DOHH2 (cell line): ENCODE data around the gene PRKAG1.

Experiments used
- H3F3A ChIP-seq: fragments of 200-600 bp; sonication (generic), shearing (Covaris generic); 2 replicates; pipeline ENCODE4 v1.6.0; 2016; ENCODE audit warnings: antibody characterized with exemption, mild to moderate bottlenecking; ENCODE audit not compliant: control insufficient read depth, insufficient read depth
- H3K27ac ChIP-seq: fragments of 200-600 bp; sonication (generic); 2 replicates; pipeline ENCODE4 v1.5.1; 2014; ENCODE audit warnings: low read depth, mild to moderate bottlenecking, low read length, moderate library complexity
- H3K27me3 ChIP-seq: fragments of 200-600 bp; sonication (generic); 2 replicates; pipeline ENCODE4 v1.6.1; 2014; ENCODE audit warnings: mild to moderate bottlenecking, low read length, mixed read lengths; ENCODE audit not compliant: control insufficient read depth
- H3K36me3 ChIP-seq: fragments of 200-600 bp; sonication (generic); 2 replicates; pipeline ENCODE4 v1.6.1; 2014; ENCODE audit warnings: mild to moderate bottlenecking, low read length, moderate library complexity, mixed read lengths; ENCODE audit not compliant: control insufficient read depth
- H3K4me1 ChIP-seq: fragments of 200-600 bp; sonication (generic); 2 replicates; pipeline ENCODE4 v1.6.1; 2014; ENCODE audit warnings: mild to moderate bottlenecking, low read length, mixed read lengths; ENCODE audit not compliant: control insufficient read depth
- H3K4me2 ChIP-seq: fragments of 200-600 bp; sonication (generic); 2 replicates; pipeline ENCODE4 v1.6.0; 2014; ENCODE audit warnings: mild to moderate bottlenecking, low read length, moderate library complexity
- H3K4me3 ChIP-seq: fragments of 200-600 bp; sonication (generic); 2 replicates; pipeline ENCODE4 v1.5.1; 2014; ENCODE audit warnings: mild to moderate bottlenecking, low read length, mixed read lengths
- H3K79me2 ChIP-seq: fragments of 200-600 bp; sonication (generic); 2 replicates; pipeline ENCODE4 v1.6.1; 2014; ENCODE audit warnings: mild to moderate bottlenecking, low read length, mixed read lengths; ENCODE audit not compliant: control insufficient read depth
- H3K9me2 ChIP-seq: fragments of 200-600 bp; sonication (generic); replicated peaks from 2 replicates; pipeline ENCODE4 v1.6.1; 2014; ENCODE audit warnings: mild to moderate bottlenecking, low read length, mixed read lengths; ENCODE audit not compliant: control insufficient read depth
- H3K9me3 ChIP-seq: fragments of 200-600 bp; sonication (generic); 2 replicates; pipeline ENCODE4 v1.6.1; 2014; ENCODE audit warnings: antibody characterized with exemption, low read length, mixed read lengths; ENCODE audit not compliant: control insufficient read depth, insufficient read depth
- H4K20me1 ChIP-seq: fragments of 200-600 bp; sonication (generic); 2 replicates; pipeline ENCODE4 v1.6.0; 2014; ENCODE audit warnings: low read depth, mild to moderate bottlenecking, antibody characterized with exemption, low read length, moderate library complexity; ENCODE audit not compliant: control insufficient read depth, insufficient read depth
- CTCF ChIP-seq: fragments of 200-600 bp; sonication (generic); IDR thresholded peaks from one replicate; pipeline ENCODE4 v1.5.1; 2014; ENCODE audit warnings: antibody characterized with exemption, mild to moderate bottlenecking, low read depth, low read length; ENCODE audit not compliant: poor library complexity, severe bottlenecking
- EZH2phosphoT487 ChIP-seq: fragments of 200-600 bp; sonication (generic); IDR thresholded peaks from 2 replicates; pipeline ENCODE4 v1.6.1; 2017; ENCODE audit warnings: borderline replicate concordance, mild to moderate bottlenecking, antibody characterized with exemption, low read length, moderate library complexity, mixed read lengths

PRKAG1 gene

GRCh38 chr12:49054096-49054495 is 35.5 kb upstream of the PRKAG1 start:
- H3K4me3 ChIP-seq, result no peak overlapping the region
- no peaks in the 10 kb centered on the region for H3K27me3 ChIP-seq
- no peaks in the 10 kb centered on the region for H3F3A ChIP-seq
- peaks cover 75% of the 10 kb centered on the region for H3K79me2 ChIP-seq
- TF ChIP-seq EZH2phosphoT487 (no peak), CTCF (no peak)
- H3K36me3 ChIP-seq, result peaks cover 84% of the 10 kb centered on the region
- peaks cover 39% of the 10 kb centered on the region for H4K20me1 ChIP-seq
- peaks cover 27% of the 10 kb centered on the region for H3K4me1 ChIP-seq
- no peak overlapping the region for H3K27ac ChIP-seq
- no peak overlapping the region for H3K4me2 ChIP-seq
- no peaks in the 10 kb centered on the region for H3K9me3 ChIP-seq
- H3K9me2 ChIP-seq, result no peaks in the 10 kb centered on the region

DNA sequence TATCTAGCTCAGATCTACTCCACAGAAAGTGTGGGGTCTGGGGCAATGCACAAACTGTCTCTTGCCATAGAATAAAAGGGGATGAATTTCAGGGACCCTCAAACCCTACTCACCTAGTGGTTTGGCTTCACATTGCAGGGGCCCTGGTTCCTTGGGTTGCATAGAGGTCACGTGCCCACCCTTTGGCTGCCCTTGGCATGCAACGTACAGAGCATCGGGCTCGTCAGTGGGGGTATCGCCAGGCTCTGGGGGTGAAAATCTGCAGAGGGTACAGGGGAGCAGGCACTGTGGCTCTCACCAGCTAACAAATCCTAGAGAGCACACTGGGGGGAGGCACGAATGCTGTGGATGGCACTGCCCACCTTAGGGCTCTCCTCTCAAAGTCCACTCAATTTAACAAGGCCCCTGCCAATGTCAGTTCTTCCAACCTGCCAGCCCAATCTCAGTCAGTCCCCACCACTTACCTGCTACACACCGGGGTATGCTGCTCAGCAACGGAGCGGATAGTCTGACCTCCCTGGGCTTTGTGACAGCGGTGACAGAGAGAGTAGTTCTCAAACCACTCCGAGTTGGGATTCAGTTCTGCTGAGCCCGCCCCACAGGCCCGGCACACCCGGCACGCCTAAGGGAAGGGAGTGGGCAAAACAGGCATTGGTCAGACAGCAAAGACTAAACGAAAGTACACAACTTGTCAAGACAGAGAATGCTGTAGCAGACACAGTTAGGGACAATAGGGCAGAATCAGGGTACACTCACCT is 34.1 kb upstream of the PRKAG1 start:
- H3K36me3 ChIP-seq, result peaks cover 84% of the 10 kb centered on the region
- H4K20me1 ChIP-seq, result peaks cover 27% of the 10 kb centered on the region
- H3F3A ChIP-seq, result no peaks in the 10 kb centered on the region
- peaks cover 61% of the 10 kb centered on the region for H3K79me2 ChIP-seq
- no peak overlapping the region for H3K4me3 ChIP-seq
- no peak overlapping the region for H3K27ac ChIP-seq
- H3K4me1 ChIP-seq, result peaks cover 24% of the 10 kb centered on the region
- no peak overlapping the region for H3K4me2 ChIP-seq
- TF ChIP-seq EZH2phosphoT487 (no peak), CTCF (no peak)
- no peaks in the 10 kb centered on the region for H3K27me3 ChIP-seq
- no peaks in the 10 kb centered on the region for H3K9me3 ChIP-seq
- no peaks in the 10 kb centered on the region for H3K9me2 ChIP-seq

- no peaks in the 10 kb centered on the region for H3K9me3 ChIP-seq
- TF ChIP-seq CTCF, result no peak
- TF ChIP-seq EZH2phosphoT487, result no peak
- H3K36me3 ChIP-seq, result peaks cover 87% of the 10 kb centered on the region
- no peak overlapping the region for H3K4me3 ChIP-seq
- no peak overlapping the region for H3K27ac ChIP-seq
- peaks cover 24% of the 10 kb centered on the region for H4K20me1 ChIP-seq
- no peak overlapping the region for H3K4me2 ChIP-seq
- H3K27me3 ChIP-seq, result no peaks in the 10 kb centered on the region
- H3K79me2 ChIP-seq, result peaks cover 54% of the 10 kb centered on the region
- peaks cover 17% of the 10 kb centered on the region for H3K4me1 ChIP-seq
- H3F3A ChIP-seq, result no peaks in the 10 kb centered on the region
- H3K9me2 ChIP-seq, result no peaks in the 10 kb centered on the region
Observed at GRCh38 chr12:49051777-49052438, 33.3 kb upstream of the PRKAG1 start.
